Neural cell (in vitro differentiated cells): ENCODE measurements around the gene MYF5.

Source experiments
- EP300 ChIP-seq: fragments of 450-650 bp; conservative IDR thresholded peaks from 2 replicates; pipeline ENCODE4 v1.6.1; 2014; ENCODE audit warnings: antibody characterized with exemption, mild to moderate bottlenecking, moderate library complexity; ENCODE audit not compliant: poor library complexity, severe bottlenecking
- MXI1 ChIP-seq: fragments of 450-650 bp; conservative IDR thresholded peaks from 2 replicates; pipeline ENCODE4 v1.6.1; 2014; ENCODE audit warnings: antibody characterized with exemption, mild to moderate bottlenecking; ENCODE audit not compliant: poor library complexity, severe bottlenecking

GRCh38 chr12:80708975-80709328 lies 7.8 kb upstream of the MYF5 start:
- no peak for TF ChIP-seq MXI1
- TF ChIP-seq EP300: no peak
